Activated effector memory CD4-positive, alpha-beta T cell treated with Interleukin-2 at 50 U/mL for 16 hours (primary cell): ENCODE data around the gene CTNNAL1.
"Not testable (repeated sequence)": the region's sequence is repeated elsewhere in the genome, so short reads cannot be mapped to it uniquely, and the experiment has no call there.

Source experiments
- DNase-seq: peaks from one replicate; pipeline ENCODE4 v3.0.0-alpha.2; 2020

The CTNNAL1 gene

DNA sequence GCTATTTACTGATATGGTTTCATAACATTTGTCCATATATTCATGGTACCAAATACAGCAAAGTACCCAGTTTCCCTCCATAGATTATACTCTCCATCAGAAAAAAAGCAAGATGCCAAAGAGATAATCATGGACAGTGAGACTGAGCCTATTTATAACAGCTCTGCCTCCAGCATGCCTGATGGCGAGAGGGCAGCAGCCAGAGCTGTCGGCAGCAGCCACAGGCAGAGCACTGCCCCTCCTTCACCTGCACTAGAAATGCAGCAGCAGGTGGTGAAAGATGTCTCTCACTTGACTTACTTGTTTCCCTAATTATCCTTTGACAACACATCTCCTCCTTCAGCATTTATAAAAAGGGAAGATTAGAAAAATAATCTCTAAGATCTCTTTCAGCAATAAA, 32.4 kb downstream of the CTNNAL1 start:
- DNase-seq: no peak

GRCh38 chr9:108978205-108978604, 35.1 kb downstream of the CTNNAL1 start:
- DNase-seq: no peak

- no peak for DNase-seq
These were observed 39.4 kb downstream of the CTNNAL1 start for GRCh38 chr9:108973895-108974294.

DNA sequence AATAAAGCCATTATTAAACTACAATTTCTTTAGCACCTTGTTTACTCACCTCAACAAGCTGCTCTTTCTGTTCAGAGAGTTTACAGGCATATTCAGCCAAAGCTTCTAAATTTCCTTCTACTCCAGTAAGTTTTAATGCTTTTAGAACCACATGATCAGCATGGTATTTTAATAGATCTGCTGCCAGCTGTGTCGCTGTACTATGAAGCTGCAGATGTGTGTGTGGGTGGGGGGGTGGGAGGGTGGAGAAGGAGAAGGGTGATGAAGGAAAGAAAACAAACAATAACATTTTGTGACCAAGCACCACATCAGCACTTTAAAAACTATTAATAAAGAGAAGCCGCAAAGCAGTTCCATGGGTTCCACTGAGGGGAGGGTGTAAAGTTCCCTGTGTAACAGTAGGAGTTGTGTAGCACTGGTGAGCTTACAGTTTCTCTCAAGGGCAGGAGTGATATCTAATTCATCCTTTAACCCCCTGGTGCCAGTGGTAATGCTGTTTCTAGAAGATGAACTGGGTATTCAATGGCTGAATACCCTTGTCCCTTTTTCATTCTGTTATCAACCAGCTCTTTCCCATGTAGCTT, 40.6 kb downstream of the CTNNAL1 start:
- no peak for DNase-seq

DNA sequence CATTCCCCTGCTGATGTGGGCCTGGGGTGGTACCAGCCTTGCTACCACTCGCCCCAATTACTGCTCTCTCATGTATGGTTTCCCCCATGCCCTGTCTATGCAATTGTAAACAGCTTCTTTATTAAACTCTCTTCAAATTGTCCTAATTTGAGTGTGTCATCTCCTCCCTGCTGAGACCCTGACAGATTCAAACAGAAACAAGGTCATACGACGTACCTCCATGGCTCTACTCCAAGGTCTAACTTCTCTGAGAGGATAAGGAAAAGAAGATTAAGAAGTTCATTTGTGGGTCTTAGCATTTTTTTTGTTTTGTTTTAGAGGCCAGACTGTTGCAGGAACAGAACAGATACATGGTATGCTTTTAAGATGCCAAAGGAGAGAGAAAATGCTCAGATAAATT, 41.1 kb downstream of the CTNNAL1 start:
- no peak for DNase-seq

GRCh38 chr9:108971392-108971791, 41.9 kb downstream of the CTNNAL1 start:
- DNase-seq: not testable (repeated sequence)

DNA sequence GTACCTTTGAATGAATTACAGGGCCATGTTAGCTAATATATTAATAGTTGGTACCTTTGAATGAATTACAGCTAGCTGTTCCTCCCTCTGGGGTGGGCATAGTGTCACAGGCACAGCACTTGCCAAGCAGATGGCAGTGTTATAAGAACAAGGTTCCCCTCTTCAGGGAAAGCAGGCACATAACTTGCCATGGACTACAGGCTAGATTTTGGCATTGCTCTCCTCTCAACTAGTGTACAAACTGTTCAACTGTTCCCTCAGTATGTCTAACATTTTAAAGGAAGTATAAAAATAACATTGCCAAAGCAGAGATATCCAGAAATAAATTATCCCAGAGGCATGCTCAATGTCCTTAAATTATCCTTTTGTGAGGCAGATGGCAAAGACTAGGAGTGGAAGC, 45.4 kb downstream of the CTNNAL1 start:
- no peak for DNase-seq

GRCh38 chr9:108963459-108964143, 49.7 kb downstream of the CTNNAL1 start:
- no peak for DNase-seq

DNA sequence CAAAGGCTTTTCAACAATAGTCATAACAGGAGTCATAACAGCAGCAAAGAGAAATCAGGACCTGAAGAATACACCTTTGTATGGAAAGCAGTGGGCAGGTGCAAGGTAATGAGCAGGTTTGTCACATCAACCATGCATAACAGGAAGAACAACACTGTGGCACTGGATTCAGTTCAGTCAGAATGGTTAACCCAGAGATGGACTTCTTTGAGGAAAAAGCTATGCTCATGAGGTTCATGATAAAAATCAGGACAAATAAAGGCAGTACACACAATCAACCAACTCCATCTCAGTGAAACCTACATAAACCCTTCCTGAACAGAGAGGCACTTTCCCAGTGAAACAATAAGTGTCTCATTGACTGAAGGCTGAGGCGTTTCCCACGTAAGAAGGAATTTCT, 52.1 kb downstream of the CTNNAL1 start:
- DNase-seq: no peak

DNA sequence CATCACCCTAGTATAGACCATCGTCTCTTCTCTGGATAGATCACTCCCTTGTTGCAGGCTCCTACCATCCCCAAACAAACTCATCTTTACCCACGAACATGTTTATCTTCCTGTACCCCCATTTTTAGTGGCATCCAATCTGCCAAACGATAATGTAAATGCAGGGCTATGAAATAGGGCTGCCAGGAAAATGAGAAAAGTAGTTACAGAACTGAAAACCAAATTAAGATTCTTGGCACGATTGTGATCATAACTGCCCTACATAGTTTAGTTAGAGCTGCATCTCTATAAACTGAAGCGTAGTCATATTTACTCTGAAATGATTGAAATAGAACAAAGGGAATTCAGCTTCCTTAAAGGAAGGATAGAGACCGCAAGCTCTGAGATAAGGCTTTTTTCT, 53.0 kb downstream of the CTNNAL1 start:
- DNase-seq: no peak

DNA sequence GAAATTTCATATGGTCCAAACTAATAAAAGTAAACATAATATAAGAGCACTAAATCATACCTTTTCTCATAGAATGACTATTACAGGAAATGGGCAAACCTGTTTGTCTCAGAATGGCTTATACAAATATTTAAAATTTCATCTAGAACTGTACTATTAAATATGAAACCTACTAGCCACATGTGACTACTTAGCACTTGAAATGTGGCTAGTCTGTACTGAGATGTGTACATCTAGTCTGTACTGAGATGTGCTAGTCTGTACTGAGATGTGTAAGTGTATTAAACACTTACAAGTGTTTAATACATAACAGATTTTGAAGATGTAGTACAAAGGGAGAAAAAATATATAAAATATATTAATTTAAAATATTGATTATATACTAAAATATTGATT, 56.7 kb downstream of the CTNNAL1 start:
- DNase-seq: no peak

- no peak for DNase-seq
These were observed 57.2 kb downstream of the CTNNAL1 start for GRCh38 chr9:108956022-108956630.

DNA sequence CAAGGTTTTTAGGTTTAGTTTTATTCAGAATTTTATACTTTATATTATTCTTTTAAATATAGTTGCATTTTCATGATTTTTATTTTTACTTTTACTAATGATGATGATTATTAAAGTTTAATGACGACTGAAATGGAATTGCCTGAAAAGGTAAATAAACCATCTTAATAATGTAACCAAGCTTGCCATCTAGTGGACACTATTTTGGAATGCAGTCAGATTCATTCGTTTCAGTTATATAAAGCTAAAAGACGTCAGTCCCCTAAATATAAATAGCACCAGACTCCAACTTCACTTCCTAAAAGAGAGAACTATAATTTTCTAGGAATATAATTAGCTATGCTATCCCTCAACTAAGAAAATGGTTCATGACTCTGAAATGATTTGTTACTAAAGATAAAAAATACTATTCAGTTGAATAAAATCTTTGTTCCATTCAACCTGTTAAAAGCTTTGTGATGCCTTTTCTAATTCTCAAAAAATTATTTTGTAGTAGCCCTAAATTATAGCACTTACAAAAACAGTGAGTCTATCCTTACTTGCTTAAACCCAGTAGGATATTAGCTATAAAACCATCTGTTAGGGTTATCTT, 59.2 kb downstream of the CTNNAL1 start:
- no peak for DNase-seq

GRCh38 chr9:108951578-108951977, 61.7 kb downstream of the CTNNAL1 start:
- DNase-seq: no peak

- DNase-seq: no peak
These were observed 63.1 kb downstream of the CTNNAL1 start for GRCh38 chr9:108950168-108950567.

DNA sequence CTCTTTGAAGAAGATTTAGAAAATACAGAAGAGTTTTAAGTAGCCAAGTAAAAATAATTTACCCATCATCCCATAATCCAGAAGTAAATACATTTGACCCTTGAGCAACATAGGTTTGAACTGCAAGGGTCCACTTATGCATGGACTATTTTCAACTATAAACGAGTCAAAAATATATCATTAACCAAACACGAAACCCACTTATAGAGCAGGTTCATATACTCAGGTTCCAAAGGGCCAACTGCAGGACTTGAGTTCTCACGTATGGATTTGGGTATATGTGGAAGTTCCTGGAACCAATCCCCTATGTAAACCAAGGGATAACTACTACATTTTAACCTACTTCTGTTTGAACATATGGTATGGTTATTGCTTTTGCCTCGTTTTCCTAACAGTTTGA, 73.3 kb downstream of the CTNNAL1 start:
- DNase-seq: no peak

GRCh38 chr9:108937561-108938305, 75.6 kb downstream of the CTNNAL1 start:
- DNase-seq: no peak

- DNase-seq: peak; percentile 73
These were observed 78.9 kb downstream of the CTNNAL1 start, which contains the start of gene ABITRAM for GRCh38 chr9:108934323-108934893. ABITRAM (plus strand) TSS chr9:108934400; CDS start chr9:108934487, 87 bp downstream.

DNA sequence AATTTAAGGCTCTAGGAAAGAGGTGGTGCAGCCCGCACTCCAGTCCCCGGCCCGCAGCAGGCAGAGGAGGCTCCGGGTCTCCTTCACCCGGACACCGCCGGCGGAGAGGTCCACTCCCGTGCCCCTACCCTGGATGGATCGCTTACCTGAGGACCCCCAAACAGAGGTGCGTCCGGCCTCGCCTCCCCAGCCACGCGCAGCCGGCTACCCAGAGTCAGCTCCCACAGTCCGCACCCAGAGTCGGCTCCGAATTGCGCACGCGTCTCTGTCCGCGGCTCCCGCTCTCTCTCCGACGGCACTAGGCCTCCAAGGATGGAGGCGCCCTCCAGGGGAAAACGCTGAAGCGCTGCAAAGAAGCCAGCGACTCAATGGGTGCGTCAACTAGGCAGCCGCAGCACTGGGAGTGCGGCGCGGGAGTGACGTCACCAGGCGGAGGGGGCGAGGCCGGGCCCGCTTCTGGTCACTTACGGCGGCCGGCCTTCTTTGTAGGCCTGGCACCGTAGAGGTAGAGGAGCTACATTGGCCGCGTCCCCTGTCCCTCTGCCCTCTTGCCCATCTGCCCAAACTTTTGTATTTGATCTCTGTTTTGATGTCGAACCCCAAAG, 79.5 kb downstream of the CTNNAL1 start, which contains the start of gene ELP1:
Gene ELP1, minus strand, starts transcription at position 407 of the 605 bp plus-strand sequence. CDS start 2,978 bp downstream, outside the sequence.
- peak; percentile 85 for DNase-seq

- DNase-seq: no peak
These were observed 80.0 kb downstream of the CTNNAL1 start for GRCh38 chr9:108933231-108933717.

DNA sequence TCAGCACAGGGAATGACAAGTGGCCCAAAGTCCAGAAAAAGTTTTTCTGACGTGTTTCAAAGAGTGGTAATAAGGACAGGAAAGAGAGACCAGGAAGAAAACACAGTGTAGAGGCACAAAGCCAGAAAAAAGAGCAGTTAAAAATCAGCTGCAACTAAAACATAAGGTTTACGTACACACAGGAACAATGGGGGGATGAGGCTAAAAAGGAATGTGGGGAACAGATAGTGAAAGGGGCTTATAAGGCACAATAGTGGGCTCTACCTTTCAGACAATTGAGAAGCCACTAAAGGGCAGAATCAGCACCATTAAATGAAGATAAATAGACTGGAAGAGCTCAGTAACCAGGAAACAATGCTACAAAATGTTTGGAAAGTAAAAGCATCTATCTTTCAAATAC, 84.9 kb downstream of the CTNNAL1 start:
- DNase-seq: no peak

GRCh38 chr9:108924466-108924865, 88.8 kb downstream of the CTNNAL1 start:
- DNase-seq: no peak
